HG03442 (cell line): ENCODE measurements around the gene MEX3D.

Experiments
- ATAC-seq: cut with Tn5 transposase; IDR thresholded peaks from one replicate; pipeline ENCODE4 v1.9.1; 2021; ENCODE audit warnings: mild to moderate bottlenecking, moderate library complexity; ENCODE audit not compliant: unreplicated experiment

The MEX3D gene

GRCh38 chr19:1598777-1599459 lies 30.8 kb upstream of the MEX3D start:
- no peak for ATAC-seq

- no peak for ATAC-seq
These were observed 25.3 kb upstream of the MEX3D start for GRCh38 chr19:1593501-1593772.

- ATAC-seq: peak; percentile 57
These were observed 24.8 kb upstream of the MEX3D start, which contains the start of gene MBD3 for GRCh38 chr19:1592755-1593500. TSS of gene MBD3 (minus strand) at chr19:1592865. CDS start at chr19:1592631, 234 bp downstream.

GRCh38 chr19:1592024-1592754 lies 24.1 kb upstream of the MEX3D start:
- peak; percentile 64 for ATAC-seq

- peak; percentile 2 for ATAC-seq
These were observed 23.4 kb upstream of the MEX3D start for GRCh38 chr19:1591421-1592023.

GRCh38 chr19:1590641-1591397 lies 22.7 kb upstream of the MEX3D start:
- no peak for ATAC-seq

GRCh38 chr19:1587872-1588271 lies 19.7 kb upstream of the MEX3D start:
- ATAC-seq: no peak

- ATAC-seq: no peak
These were observed 17.1 kb upstream of the MEX3D start for GRCh38 chr19:1585243-1585580.

GRCh38 chr19:1584500-1585242 lies 16.5 kb upstream of the MEX3D start:
- no peak for ATAC-seq

- no peak for ATAC-seq
These were observed 14.1 kb upstream of the MEX3D start for GRCh38 chr19:1582201-1582600.

GRCh38 chr19:1580957-1581356 lies 12.8 kb upstream of the MEX3D start:
- ATAC-seq: no peak

GRCh38 chr19:1580382-1580781 lies 12.3 kb upstream of the MEX3D start:
- ATAC-seq: no peak

- no peak for ATAC-seq
These were observed 11.1 kb upstream of the MEX3D start for GRCh38 chr19:1579222-1579621.

GRCh38 chr19:1577929-1578618 lies 9.9 kb upstream of the MEX3D start:
- no peak for ATAC-seq

- no peak for ATAC-seq
These were observed 9.2 kb upstream of the MEX3D start for GRCh38 chr19:1577090-1577928.

GRCh38 chr19:1576242-1577089 lies 8.3 kb upstream of the MEX3D start:
- ATAC-seq: no peak

GRCh38 chr19:1575323-1576241 lies 7.5 kb upstream of the MEX3D start:
- no peak for ATAC-seq
